Measurements from ENCODE around the gene TP53I11. TPM values are rescaled to one million over a fixed set of nuclear protein-coding genes. Genes with fewer than 3 reads are reported as not detected.

The TP53I11 gene
- total and polyA plus RNA-seq, 2 donors (not counting 1 experiment from before 2014, with no cell fraction given), result 25.0 to 229 TPM

DNA sequence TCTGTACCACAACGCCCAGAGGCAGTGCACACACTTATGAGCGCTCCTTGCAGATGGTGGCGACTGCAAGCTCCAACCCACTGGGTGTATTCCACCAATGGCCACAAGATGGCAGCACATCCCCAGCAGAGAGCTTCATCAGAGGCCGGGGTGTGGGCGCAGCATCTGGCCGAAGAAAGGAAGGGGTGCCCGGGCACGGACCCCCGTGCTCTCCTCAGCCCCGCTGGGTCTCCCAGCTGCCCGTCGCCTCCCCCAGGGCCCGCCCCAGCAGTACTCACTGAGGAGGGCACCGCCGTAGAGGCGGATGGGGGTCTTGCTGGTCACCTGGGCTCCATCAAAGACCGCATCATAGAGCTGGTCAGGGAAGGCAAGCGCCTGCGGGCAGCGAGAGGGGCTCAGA, 14.2 kb downstream of the TP53I11 start:
- Histone ChIP-seq H3K27me3 (replicated peaks in 1 of 4; ENCODE audit: control extremely low read depth in 1 of 4, control insufficient read depth in 3 of 4, insufficient read depth in 4 of 4, low read length in 3 of 4) (no peaks in the 10 kb centered on the region), H3K4me1 (ENCODE audit: control insufficient read depth in 2 of 2, insufficient read depth in 2 of 2, low read length in 2 of 2) (peaks cover 14 to 35% of the 10 kb centered on the region in 2 donors), H4K20me1 (ENCODE audit: control insufficient read depth, insufficient read depth, low read length, poor library complexity, severe bottlenecking) (peaks cover 30% of the 10 kb centered on the region), H3K27ac (ENCODE audit: low read length in 2 of 2) (no peak overlapping the region), H3K79me2 (ENCODE audit: control insufficient read depth, insufficient read depth, low read length) (peaks cover 39% of the 10 kb centered on the region), H2AFZ (ENCODE audit: insufficient read depth, low read depth, low read length, poor library complexity, severe bottlenecking) (no peak overlapping the region), H3K9me3 (ENCODE audit: control extremely low read depth in 1 of 3, control insufficient read depth in 2 of 3, insufficient read depth in 1 of 3, low read length in 2 of 3) (no peaks in the 10 kb centered on the region), H3K36me3 (replicated peaks in 1 of 2; ENCODE audit: control extremely low read depth in 1 of 2, control insufficient read depth in 1 of 2, extremely low read depth in 1 of 2, insufficient read depth in 2 of 2, low read length in 1 of 2) (peaks cover 5 to 40% of the 10 kb centered on the region in 2 experiments), H3K4me3 (ENCODE audit: control extremely low read depth in 1 of 5, extremely low read depth in 1 of 5, insufficient read depth in 1 of 5, low read depth in 2 of 5, low read length in 4 of 5) (no peak overlapping the region), H3K4me2 (replicated peaks; ENCODE audit: low read depth, low read length, poor library complexity, severe bottlenecking) (peak overlapping the region; percentile 36), H3K9ac (ENCODE audit: low read length) (no peak overlapping the region)
- no peak overlapping the region for H3K4me3 Mint-ChIP-seq
- peaks cover 29% of the 10 kb centered on the region for H3K4me1 Mint-ChIP-seq
- POLR2A ChIA-PET, result interaction anchor here (0.6 to 3.2 kb wide), 7 partner anchors 86 to 169 kb away, joined by 3 to 28 read pairs (median 4); no protein-coding TSS in a partner anchor
- H3K9me3 Mint-ChIP-seq (ENCODE audit: insufficient read depth), result no peaks in the 10 kb centered on the region
- intact Hi-C loops (cut with micrococcal nuclease), result loop anchor here (1.0 to 5.0 kb wide), 6 partner anchors 9 to 396 kb away; no protein-coding TSS in a partner anchor
- peak; percentile 88 for DNase-seq
- H3K27ac Mint-ChIP-seq, result no peak overlapping the region
- WGBS (ENCODE audit: insufficient coverage), result 4% methylated on average over 13 of the region's 20 CpGs
- CTCF ChIA-PET, result interaction anchor here (0.6 to 17.1 kb wide), 50 partner anchors 9 to 399 kb away, joined by 3 to 1701 read pairs (median 5); partner anchors contain the start of gene TP53I11
- ATAC-seq (ENCODE audit: low read depth), result peak; percentile 94
- no peaks in the 10 kb centered on the region for H3K27me3 Mint-ChIP-seq
- TF ChIP-seq, protein P1, sequence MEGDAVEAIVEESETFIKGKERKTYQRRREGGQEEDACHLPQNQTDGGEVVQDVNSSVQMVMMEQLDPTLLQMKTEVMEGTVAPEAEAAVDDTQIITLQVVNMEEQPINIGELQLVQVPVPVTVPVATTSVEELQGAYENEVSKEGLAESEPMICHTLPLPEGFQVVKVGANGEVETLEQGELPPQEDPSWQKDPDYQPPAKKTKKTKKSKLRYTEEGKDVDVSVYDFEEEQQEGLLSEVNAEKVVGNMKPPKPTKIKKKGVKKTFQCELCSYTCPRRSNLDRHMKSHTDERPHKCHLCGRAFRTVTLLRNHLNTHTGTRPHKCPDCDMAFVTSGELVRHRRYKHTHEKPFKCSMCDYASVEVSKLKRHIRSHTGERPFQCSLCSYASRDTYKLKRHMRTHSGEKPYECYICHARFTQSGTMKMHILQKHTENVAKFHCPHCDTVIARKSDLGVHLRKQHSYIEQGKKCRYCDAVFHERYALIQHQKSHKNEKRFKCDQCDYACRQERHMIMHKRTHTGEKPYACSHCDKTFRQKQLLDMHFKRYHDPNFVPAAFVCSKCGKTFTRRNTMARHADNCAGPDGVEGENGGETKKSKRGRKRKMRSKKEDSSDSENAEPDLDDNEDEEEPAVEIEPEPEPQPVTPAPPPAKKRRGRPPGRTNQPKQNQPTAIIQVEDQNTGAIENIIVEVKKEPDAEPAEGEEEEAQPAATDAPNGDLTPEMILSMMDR (IDR thresholded peaks at IDR 0.05), result peak; percentile 92
- TF ChIP-seq EZH2 (IDR thresholded peaks at IDR 0.05; ENCODE audit: borderline replicate concordance, insufficient read depth, low read depth, low read length, poor library complexity, severe bottlenecking), result no peak

DNA sequence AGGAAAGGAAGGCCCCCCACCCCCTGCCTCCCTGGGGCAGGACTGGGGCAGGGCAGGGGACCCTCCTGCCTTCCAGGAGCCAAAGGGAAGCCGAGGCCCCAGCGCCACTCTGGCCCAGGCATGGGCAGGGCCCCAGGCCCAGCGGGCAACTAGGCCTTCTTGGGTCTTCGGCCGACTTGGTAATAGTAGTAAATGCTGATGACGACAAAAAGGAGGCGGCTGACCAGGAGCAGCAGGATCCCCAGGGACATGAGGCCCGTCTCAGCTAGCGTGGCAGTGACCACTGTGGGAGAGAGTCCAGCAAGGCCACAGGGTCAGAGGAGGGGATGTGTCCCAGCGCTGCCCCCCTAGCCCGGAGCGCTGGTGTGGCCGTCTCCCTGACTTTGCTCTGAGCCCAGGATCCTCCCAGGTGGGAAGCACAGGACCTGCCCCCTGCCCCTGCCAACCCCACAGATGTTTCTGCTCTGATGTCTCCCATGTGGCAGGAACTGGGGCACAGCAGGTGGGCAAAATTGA, 15.9 kb downstream of the TP53I11 start:
- Histone ChIP-seq H3K36me3 (replicated peaks in 1 of 2; ENCODE audit: control extremely low read depth in 1 of 2, control insufficient read depth in 1 of 2, extremely low read depth in 1 of 2, insufficient read depth in 2 of 2, low read length in 1 of 2) (peaks cover 7 to 31% of the 10 kb centered on the region in 2 experiments), H3K4me3 (ENCODE audit: control extremely low read depth in 1 of 5, extremely low read depth in 1 of 5, insufficient read depth in 1 of 5, low read depth in 2 of 5, low read length in 4 of 5) (no peak overlapping the region), H3K79me2 (ENCODE audit: control insufficient read depth, insufficient read depth, low read length) (peaks cover 25% of the 10 kb centered on the region), H3K9ac (ENCODE audit: low read length) (no peak overlapping the region), H3K4me1 (ENCODE audit: control insufficient read depth in 2 of 2, insufficient read depth in 2 of 2, low read length in 2 of 2) (peaks cover 5 to 18% of the 10 kb centered on the region in 2 donors), H3K27me3 (replicated peaks in 1 of 4; ENCODE audit: control extremely low read depth in 1 of 4, control insufficient read depth in 3 of 4, insufficient read depth in 4 of 4, low read length in 3 of 4) (no peaks in the 10 kb centered on the region), H3K4me2 (replicated peaks; ENCODE audit: low read depth, low read length, poor library complexity, severe bottlenecking) (no peak overlapping the region), H3K9me3 (ENCODE audit: control extremely low read depth in 1 of 3, control insufficient read depth in 2 of 3, insufficient read depth in 1 of 3, low read length in 2 of 3) (no peaks in the 10 kb centered on the region), H2AFZ (ENCODE audit: insufficient read depth, low read depth, low read length, poor library complexity, severe bottlenecking) (no peak overlapping the region), H3K27ac (ENCODE audit: low read length in 2 of 2) (no peak overlapping the region), H4K20me1 (ENCODE audit: control insufficient read depth, insufficient read depth, low read length, poor library complexity, severe bottlenecking) (peaks cover 30% of the 10 kb centered on the region)
- Mint-ChIP-seq H3K27ac (no peak overlapping the region), H3K4me1 (peaks cover 12% of the 10 kb centered on the region), H3K9me3 (ENCODE audit: insufficient read depth) (no peaks in the 10 kb centered on the region), H3K4me3 (no peak overlapping the region), H3K27me3 (no peaks in the 10 kb centered on the region)
- ATAC-seq (ENCODE audit: low read depth) (no peak), DNase-seq (no peak)
- ChIA-PET POLR2A (no interaction called here), CTCF (interaction anchor here (1.5 to 17.1 kb wide), 5 partner anchors 7 to 313 kb away, joined by 3 to 1701 read pairs (median 86); partner anchors contain the start of gene TP53I11)
- intact Hi-C loops (cut with micrococcal nuclease), result loop anchor here (5.0 kb wide), 1 partner anchor 358 kb away; no protein-coding TSS in a partner anchor
- TF ChIP-seq, protein P1 (IDR thresholded peaks at IDR 0.05), result no peak
- no peak for TF ChIP-seq EZH2 (IDR thresholded peaks at IDR 0.05; ENCODE audit: borderline replicate concordance, insufficient read depth, low read depth, low read length, poor library complexity, severe bottlenecking)
- 98% methylated on average over 13 of the region's 13 CpGs for WGBS (ENCODE audit: insufficient coverage)

Data from B cell (primary cell).